LNCaP clone FGC (cell line): Measurements from ENCODE around the gene ZNF438.
A peak's percentile ranks its signal among the peaks of the same experiment; 100 is the strongest.

ENCODE experiments used
- DNase-seq: peaks from one replicate; pipeline ENCODE4 v3.0.0-alpha.2; 2011; ENCODE audit warnings: low read depth
- H3K4me3 ChIP-seq: 2 replicates; pipeline ENCODE4 v1.5.1; 2011; ENCODE audit warnings: mild to moderate bottlenecking, low read depth, low read length, control low read depth
- CTCF ChIP-seq: IDR thresholded peaks from 2 replicates; pipeline ENCODE4 v1.5.1; 2012; ENCODE audit warnings: mild to moderate bottlenecking; ENCODE audit not compliant: control insufficient read depth, insufficient read depth; ENCODE audit errors: extremely low read depth

The ZNF438 gene

GRCh38 chr10:30854656-30855055 lies 177.0 kb downstream of the ZNF438 start:
- no peak overlapping the region for H3K4me3 ChIP-seq
- DNase-seq = no peak
- TF ChIP-seq CTCF = no peak

DNA sequence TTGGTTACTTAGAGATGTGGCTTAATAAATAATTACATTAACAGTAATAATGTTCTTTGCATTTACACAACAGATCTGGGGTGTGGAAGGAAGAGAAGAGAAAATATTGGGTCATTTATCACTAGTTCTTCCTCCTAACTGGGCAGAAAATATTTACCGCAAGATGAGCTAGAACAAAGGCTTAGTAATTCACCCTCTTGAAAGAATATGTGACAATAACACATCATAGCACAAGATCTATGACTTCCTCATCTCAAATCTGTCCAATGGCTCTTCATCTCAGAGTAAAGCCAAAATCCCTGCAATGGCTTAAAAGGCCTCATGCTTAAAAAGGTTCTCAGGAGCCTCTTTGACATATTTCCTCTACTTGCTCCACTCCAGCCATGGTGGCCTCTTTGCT lies 178.6 kb downstream of the ZNF438 start:
- no peak for DNase-seq
- no peak overlapping the region for H3K4me3 ChIP-seq
- TF ChIP-seq CTCF = no peak

DNA sequence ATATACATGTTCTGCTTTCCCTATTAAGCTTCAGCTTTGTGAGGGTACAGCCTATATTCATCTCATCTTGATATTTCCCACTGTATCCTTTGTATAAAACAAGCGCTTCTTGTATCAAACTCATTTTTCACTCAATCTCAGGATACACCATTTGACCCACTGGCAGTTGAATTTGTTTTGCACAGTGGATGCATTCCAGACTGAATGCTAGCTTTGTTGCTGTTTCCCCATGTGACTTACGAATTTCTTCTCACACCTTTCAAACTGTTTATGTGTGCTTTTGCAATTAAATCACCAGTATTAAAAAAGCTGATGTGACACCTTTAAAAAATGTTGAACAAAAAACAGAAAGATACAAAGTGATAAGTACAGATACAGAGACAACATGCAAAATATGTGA lies 180.9 kb downstream of the ZNF438 start:
- no peak for TF ChIP-seq CTCF
- no peak overlapping the region for H3K4me3 ChIP-seq
- DNase-seq = no peak

- no peak for TF ChIP-seq CTCF
- DNase-seq = peak; percentile 22
- H3K4me3 ChIP-seq = no peak overlapping the region
Observed at GRCh38 chr10:30849231-30850035, 182.2 kb downstream of the ZNF438 start.

- no peak for DNase-seq
- TF ChIP-seq CTCF = no peak
- H3K4me3 ChIP-seq = no peak overlapping the region
Observed at GRCh38 chr10:30848396-30849032, 183.2 kb downstream of the ZNF438 start.

DNA sequence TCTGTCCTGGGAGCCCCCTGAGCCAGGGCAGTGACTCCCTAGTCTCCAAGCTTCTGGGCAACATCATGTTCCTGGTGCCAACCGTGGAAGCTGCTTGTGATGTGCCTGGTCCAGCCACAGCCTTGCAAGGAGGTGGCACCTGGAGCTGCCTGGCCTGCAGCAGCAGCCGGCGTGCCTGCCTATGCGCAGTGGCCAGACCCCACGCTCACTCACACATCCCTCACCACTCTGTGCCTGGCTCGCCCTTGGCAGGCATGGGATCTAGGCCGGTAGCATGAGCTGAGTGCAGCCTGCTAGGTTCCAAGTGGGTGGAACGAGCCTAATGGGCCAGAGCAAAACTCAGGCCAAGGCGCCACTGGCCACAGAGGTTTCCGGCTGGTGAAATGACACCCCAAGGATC lies 184.0 kb downstream of the ZNF438 start:
- no peak overlapping the region for H3K4me3 ChIP-seq
- DNase-seq = no peak
- TF ChIP-seq CTCF = no peak
